Ovary (tissue), 3 donors: ENCODE results near the gene TSKS.

ENCODE experiments used
- EP300 ChIP-seq: sonication (generic); formaldehyde crosslinking; IDR thresholded peaks from one replicate; pipeline ENCODE4 v1.6.1; 2017; ENCODE audit warnings: antibody characterized with exemption
- POLR2A ChIP-seq: fragments of 450-650 bp; IDR thresholded peaks from one replicate; pipeline ENCODE4 v1.6.1; 2017; ENCODE audit warnings: antibody characterized with exemption, mild to moderate bottlenecking, moderate library complexity
- TF ChIP-seq, protein P1 (sequence below), 3 donors: fragments of 450-650 bp in 2 of 3; fragments of 200-600 bp in 1 of 3; IDR thresholded peaks; one replicate each; pipeline versions ENCODE4 v1.5.1 to v1.8.0; 2016 to 2022; ENCODE audit warnings: antibody characterized with exemption in 3 of 3, mild to moderate bottlenecking in 1 of 3
- donor health status: DM: no; HTN: no; CAD: no.

DNA sequence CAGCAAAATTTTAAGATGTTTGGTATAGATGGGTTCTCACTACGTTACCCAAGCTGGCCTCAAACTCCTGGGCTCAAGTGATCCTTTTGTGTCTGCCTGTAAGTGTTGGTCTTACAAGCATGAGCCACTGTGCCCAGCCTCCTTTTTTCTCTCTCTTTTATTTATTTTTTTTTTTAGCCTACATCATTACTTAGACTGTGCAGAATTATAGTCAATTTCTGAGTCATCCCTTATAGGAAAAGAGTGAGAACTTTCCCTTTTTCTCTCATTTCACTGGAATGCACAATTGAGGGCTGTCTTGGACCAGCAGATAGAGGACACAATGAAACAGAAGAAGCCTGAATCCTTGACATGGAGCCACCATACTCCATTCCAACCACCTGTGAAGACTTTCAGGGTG is 13.3 kb downstream of the TSKS start:
- TF ChIP-seq, protein P1, sequence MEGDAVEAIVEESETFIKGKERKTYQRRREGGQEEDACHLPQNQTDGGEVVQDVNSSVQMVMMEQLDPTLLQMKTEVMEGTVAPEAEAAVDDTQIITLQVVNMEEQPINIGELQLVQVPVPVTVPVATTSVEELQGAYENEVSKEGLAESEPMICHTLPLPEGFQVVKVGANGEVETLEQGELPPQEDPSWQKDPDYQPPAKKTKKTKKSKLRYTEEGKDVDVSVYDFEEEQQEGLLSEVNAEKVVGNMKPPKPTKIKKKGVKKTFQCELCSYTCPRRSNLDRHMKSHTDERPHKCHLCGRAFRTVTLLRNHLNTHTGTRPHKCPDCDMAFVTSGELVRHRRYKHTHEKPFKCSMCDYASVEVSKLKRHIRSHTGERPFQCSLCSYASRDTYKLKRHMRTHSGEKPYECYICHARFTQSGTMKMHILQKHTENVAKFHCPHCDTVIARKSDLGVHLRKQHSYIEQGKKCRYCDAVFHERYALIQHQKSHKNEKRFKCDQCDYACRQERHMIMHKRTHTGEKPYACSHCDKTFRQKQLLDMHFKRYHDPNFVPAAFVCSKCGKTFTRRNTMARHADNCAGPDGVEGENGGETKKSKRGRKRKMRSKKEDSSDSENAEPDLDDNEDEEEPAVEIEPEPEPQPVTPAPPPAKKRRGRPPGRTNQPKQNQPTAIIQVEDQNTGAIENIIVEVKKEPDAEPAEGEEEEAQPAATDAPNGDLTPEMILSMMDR (IDR thresholded peaks at IDR 0.05) = no peak
- no peak for TF ChIP-seq POLR2A
- TF ChIP-seq EP300 = no peak
